ENCODE measurements around the gene IKZF2. TPM values are rescaled to one million over a fixed set of nuclear protein-coding genes. Genes with fewer than 3 reads are reported as not detected.

The IKZF2 gene
- total and polyA plus RNA-seq, 2 of the 4 experiments (the other 2 are of a cell fraction): 2.1 to 25.5 TPM

GRCh38 chr2:212966884-212967283, 184.5 kb downstream of the IKZF2 start:
- no peak overlapping the region for H3K4me2 ChIP-seq (ENCODE audit: low read depth, low read length)
- H3K4ac ChIP-seq (ENCODE audit: low read depth, low read length): no peak overlapping the region
- no peaks in the 10 kb centered on the region for H3K9me1 ChIP-seq (ENCODE audit: insufficient read depth, low read length)
- H4K8ac ChIP-seq (ENCODE audit: low read depth in 2 of 2, low read length in 2 of 2): no peak overlapping the region
- H3K14ac ChIP-seq (replicated peaks; ENCODE audit: low read depth, low read length): no peak overlapping the region
- H2BK15ac ChIP-seq (ENCODE audit: low read depth, low read length): no peak overlapping the region
- DNase-seq: no peak
- H3K36me3 ChIP-seq (ENCODE audit: control insufficient read depth, insufficient read depth, low read length): no peaks in the 10 kb centered on the region
- no peak overlapping the region for H3K27ac ChIP-seq (ENCODE audit: insufficient read depth, low read length)
- H3K9me3 ChIP-seq (ENCODE audit: control insufficient read depth, insufficient read depth, low read length): no peaks in the 10 kb centered on the region
- ChIA-PET CTCF (interaction anchor here (1.2 kb wide), 1 partner anchor 9 kb away, joined by 3 read pairs; no protein-coding TSS in a partner anchor), POLR2A (ENCODE audit: unreplicated experiment) (no interaction called here)
- no peak overlapping the region for H2AK9ac ChIP-seq (replicated peaks; ENCODE audit: low read depth, low read length, poor library complexity)
- H2AK5ac ChIP-seq (ENCODE audit: low read depth, low read length): no peak overlapping the region
- no peak for ATAC-seq (ENCODE audit: low read depth)
- intact Hi-C loops (cut with micrococcal nuclease) (no loop called here), in situ Hi-C loops (cut with MboI; ENCODE audit: low sequenced_read_pairs) (no loop called here), dilution Hi-C loops (cut with HindIII; ENCODE audit: low sequenced_read_pairs, unreplicated experiment) (no loop called here)
- no peak overlapping the region for H4K91ac ChIP-seq (ENCODE audit: insufficient read depth, low read depth, low read length)
- H3K4me3 ChIP-seq (ENCODE audit: insufficient read depth, low read depth, low read length): no peak overlapping the region
- peaks cover 6% of the 10 kb centered on the region; the same call in 1 of the 2 replicates for H3K4me1 ChIP-seq (ENCODE audit: control insufficient read depth, insufficient read depth, low read length)
- H3K79me1 ChIP-seq (ENCODE audit: low read depth in 1 of 2, low read length in 2 of 2): no peaks in the 10 kb centered on the region
- H3K27me3 ChIP-seq (ENCODE audit: control insufficient read depth, insufficient read depth, low read length): no peaks in the 10 kb centered on the region
- no peak overlapping the region for H2AFZ ChIP-seq (replicated peaks; ENCODE audit: low read length, poor library complexity)
- H3K9ac ChIP-seq (ENCODE audit: low read depth, low read length): no peak overlapping the region
- no peak overlapping the region for H3K56ac ChIP-seq (ENCODE audit: extremely low read depth, insufficient read depth, low read length)
- H4K5ac ChIP-seq (ENCODE audit: low read depth, low read length): no peak overlapping the region
- no peak overlapping the region for H2BK20ac ChIP-seq (ENCODE audit: low read depth, low read length)
- no peak overlapping the region for H3K23ac ChIP-seq (ENCODE audit: low read depth, low read length)
- TF ChIP-seq RFX5 (IDR thresholded peaks at IDR 0.05; ENCODE audit: low read depth, low read length): no peak
- TF ChIP-seq CEBPB (IDR thresholded peaks at IDR 0.05; ENCODE audit: low read depth, low read length): no peak
- TF ChIP-seq BHLHE40 (IDR thresholded peaks at IDR 0.05; ENCODE audit: low read depth, low read length): no peak
- TF ChIP-seq POLR2A (IDR thresholded peaks at IDR 0.05; ENCODE audit: low read depth, low read length): no peak
- TF ChIP-seq MXI1 (IDR thresholded peaks at IDR 0.05; ENCODE audit: borderline replicate concordance, low read depth, low read length): no peak
- no peak for TF ChIP-seq MAFK (IDR thresholded peaks at IDR 0.05; ENCODE audit: low read depth, low read length)
- TF ChIP-seq RCOR1 (IDR thresholded peaks at IDR 0.05; ENCODE audit: insufficient replicate concordance, low read length): no peak
- no peak for TF ChIP-seq ELK1 (IDR thresholded peaks at IDR 0.05; ENCODE audit: borderline replicate concordance, low read depth, low read length)
- no peak for TF ChIP-seq CHD1 (IDR thresholded peaks at IDR 0.05; ENCODE audit: low read depth, low read length)
- TF ChIP-seq SMC3 (IDR thresholded peaks at IDR 0.05; ENCODE audit: low read depth, low read length): no peak
- WGBS, 2 experiments (ENCODE audit: extremely low coverage in 2 of 2, insufficient read length in 1 of 2): no CpG with 5 or more reads among the region's 1 CpG
- no peak overlapping the region for H2BK120ac ChIP-seq (ENCODE audit: low read depth, low read length)
- no TSS peak for BruUV-seq (replicated peaks)
- H2BK5ac ChIP-seq (ENCODE audit: low read depth, low read length, poor library complexity, severe bottlenecking): no peak overlapping the region
- H4K20me1 ChIP-seq (ENCODE audit: insufficient read depth, low read length): no peaks in the 10 kb centered on the region
- H3K18ac ChIP-seq (ENCODE audit: low read depth, low read length): no peak overlapping the region

Measured in IMR-90 (cell line).